RKO (cell line): ENCODE data around the gene FECH.
"Not testable (repeated sequence)": the region's sequence is repeated elsewhere in the genome, so short reads cannot be mapped to it uniquely, and the experiment has no call there.

ENCODE experiments used
- DNase-seq: peaks from one replicate; pipeline ENCODE4 v3.0.0-alpha.2; 2016; ENCODE audit warnings: low spot score

FECH gene, protein sequence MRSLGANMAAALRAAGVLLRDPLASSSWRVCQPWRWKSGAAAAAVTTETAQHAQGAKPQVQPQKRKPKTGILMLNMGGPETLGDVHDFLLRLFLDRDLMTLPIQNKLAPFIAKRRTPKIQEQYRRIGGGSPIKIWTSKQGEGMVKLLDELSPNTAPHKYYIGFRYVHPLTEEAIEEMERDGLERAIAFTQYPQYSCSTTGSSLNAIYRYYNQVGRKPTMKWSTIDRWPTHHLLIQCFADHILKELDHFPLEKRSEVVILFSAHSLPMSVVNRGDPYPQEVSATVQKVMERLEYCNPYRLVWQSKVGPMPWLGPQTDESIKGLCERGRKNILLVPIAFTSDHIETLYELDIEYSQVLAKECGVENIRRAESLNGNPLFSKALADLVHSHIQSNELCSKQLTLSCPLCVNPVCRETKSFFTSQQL

DNA sequence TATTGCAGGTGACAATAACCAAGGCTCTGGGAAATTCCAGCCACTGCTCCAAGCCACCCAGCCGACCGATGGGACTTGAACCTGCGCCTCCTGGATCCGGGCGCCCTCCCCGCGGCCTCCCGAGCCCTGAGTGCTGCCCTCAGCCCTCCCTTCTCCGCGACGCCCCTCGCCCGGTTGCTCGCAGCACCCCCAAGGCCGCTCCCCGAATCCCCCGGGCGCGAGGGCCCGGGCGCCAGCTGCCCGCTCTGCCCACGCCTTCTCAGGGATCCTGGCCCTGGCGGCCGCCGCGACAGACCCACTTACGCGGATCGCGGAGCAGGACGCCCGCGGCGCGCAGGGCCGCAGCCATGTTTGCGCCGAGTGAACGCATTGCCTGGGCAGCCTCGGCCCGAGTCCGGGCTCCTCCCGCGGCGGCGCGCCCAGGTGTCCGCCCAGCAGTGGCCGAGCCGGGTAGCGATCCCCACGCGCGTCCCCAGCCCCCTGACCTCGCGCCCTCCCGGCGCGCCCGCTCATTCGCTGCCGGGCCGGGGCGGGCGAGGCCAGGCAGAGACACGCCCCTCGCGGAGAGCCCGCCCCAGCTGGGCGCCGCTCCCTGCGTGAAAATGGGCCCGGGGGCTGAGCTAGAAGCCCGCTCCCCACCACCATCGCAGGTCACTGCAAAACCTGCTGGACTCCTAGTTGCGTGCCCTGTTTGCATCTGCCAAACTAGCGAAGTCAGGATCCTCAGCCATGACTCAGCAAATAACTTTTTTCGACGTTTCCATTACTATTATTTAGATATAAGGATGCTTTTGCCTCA, at the start of gene FECH:
Gene FECH (minus strand): TSS at position 452 of the 799 bp plus-strand sequence. CDS start 82 bp downstream, at position 370.
- peak; percentile 57 for DNase-seq

DNA sequence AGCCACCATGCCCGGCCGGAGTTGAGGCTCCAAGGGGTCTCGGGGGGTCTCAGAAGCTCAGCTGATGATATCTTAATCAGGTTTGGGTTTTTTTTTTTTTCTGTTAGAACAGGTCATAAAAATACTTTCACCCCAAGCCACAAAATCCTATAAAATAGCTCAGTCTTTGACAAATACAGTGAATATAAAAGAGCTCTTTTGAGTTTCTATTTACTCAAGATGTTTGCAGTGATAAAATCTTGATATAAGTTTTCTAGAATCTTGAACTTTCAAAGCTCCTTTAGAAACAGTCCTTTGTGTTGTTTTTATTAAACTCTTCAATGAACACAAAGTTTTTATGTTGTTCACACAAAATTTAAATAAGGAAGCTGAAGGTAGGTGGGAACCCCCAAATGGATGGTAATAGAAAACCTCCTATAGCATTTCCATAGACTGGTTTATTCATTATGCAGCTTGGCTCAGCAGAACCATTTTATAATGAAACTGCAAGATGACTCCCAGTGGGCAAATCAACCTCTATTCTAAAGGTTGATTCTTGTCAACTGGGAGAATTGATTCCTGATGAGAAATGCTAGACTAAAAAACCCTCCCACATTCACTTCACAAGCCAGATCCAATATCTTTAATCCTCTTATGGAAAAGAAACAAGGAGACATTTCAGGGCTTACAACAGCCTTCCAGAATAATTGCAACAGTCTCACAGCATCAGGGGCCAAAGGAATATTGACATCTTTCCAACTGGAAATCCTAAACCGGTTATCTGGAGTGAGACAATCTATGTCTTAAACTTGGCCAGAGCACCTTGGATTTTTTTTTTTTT, 48.7 kb upstream of the FECH start:
- no peak for DNase-seq

DNA sequence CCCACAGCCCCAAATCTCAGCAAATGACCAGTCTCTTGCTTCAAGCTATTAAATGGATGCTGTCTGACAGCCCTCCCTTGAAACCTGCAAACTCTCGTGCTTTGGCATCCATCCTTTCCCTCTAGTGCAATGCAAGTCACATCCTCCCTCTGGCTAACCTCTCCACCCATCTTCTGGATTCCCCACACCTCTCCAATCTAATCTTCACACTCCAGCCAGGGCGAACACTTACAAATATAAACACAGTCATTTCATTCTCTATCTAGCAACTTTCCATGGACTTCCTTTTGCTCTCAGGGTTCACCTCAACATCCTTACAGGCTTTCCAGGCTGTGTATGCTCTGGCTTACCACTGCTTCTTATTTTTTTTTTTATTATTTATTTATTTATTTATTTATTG, 45.2 kb upstream of the FECH start:
- DNase-seq, result no peak

DNA sequence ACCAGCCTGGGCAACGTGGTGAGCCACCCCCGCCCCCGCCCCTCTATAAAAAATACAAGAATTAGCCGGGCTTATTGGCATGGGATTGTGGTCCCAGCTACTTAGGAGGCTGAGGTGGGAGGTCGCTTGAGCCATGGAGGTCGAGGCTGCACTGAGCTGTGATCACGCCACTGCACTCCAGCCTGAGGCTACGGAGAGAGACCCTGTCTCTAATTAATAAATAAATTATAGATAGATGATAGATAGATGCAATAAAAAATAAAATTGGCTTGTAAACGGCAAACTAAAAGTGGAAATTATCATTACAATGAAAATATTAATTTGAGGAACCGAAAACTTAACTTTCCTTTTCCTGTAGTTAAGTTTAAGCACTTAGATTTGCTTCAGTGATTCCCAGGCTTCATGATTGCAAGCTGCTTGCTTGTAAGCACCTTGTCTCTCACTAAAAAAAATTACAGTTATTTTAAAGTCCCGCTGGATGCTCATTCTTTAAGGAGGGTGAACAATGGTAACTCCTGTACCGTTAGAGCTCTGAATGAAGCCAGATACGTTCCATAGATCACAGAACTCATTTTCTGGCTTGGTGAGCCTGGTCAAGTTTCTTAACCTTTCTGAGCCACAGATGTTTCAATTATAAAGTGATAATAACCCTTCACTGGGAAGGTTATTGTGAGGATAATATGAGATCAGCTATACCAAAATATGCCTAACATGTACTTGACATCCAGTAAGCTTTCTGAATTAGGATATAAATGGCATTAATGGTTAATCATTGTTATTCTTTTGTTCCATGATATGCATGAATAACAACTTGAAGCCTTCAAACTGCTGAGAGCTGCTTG, 44.5 kb upstream of the FECH start:
- DNase-seq, result no peak

DNA sequence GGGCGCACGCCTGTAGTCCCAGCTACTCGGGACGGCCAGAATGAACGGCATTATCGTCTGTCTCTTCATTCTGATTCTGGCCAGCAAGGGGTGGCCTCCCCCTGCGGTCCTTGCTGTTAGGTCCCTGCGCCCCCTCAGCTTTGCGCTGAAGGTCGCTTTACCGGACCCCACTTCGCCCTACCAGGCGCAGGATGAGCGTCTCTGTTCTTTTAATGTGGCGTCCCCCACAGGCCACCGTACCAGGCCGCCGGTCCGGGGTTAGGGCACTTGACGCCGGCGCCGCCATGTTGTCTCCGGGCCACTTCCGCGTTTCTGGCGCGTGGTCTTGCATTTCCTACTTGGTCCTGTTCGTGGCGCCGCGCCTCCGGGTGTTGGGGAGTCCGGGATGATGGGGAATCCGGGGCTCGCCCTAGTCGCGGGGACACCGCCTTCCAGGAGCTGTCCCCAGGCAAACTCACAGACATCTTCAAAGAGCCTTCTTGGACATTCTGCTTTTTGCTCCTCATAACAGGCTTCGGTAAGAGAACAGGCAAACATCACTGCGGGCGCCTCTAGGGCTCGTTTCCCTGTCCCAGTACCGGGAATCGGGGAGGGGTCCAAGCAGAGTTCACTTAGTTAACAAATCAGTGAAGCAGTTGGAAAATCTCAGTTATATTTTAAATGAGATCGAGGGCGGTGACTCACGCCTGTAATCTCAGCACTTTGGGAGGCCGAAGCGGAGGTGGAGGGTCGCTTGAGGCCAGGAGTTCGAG, 43.7 kb upstream of the FECH start:
- DNase-seq, result peak; percentile 95

DNA sequence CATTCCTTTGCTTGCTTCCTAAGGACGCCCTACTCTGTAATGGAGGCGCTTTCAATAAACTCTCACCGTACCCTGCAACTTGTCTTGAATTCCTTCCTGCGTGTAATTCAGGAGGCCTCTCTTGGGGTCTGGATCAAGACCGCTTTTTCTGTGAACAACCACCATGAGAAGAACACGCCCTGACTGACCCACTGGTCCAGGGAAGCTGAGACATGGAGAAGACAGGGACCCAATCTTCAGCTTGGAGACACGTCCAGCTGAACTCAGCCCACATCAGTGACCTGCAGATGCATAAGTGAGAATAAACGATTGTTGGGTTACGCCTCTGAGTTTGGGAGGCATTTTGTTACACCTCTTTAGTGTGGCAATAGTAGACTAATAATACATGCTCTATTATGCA, 42.9 kb upstream of the FECH start:
- no peak for DNase-seq

DNA sequence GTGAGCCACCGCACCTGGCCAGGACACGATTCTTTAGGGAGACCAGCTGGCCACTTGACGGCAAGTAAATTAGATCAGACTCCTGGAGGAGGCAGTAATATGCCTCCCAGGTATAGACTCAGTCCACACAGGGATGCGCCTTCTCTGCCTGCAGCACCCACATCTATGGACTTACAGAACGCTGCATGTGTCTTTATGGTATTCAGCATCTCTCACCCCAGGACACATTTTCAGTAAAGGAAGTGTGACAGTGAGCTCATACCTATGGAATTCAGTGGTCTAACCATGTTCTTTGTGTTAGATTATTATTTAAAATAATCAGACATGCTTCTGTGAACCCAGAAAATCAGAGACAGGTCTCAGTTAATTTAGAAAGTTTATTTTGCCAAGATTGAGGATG, 41.0 kb upstream of the FECH start:
- no peak for DNase-seq

DNA sequence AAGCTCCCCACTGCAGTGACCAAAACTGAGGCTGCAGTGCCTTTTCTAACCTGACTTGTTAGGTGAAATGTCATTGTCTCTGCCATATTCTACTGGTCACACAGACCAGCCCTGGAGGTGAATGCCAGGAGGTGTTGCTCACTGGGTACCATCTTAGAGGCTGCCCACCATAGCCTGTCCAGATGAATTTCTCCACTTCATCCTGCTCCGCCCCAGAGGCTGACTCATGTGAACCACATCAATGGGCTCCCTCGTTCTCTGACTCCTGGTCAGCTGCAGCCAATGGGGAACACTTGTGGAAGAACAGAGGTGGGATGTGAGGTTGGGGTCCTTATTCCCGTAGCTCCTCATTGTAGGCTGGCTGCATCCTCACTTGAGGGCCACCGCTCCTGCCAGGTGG, 38.5 kb upstream of the FECH start:
- peak; percentile 30 for DNase-seq

DNA sequence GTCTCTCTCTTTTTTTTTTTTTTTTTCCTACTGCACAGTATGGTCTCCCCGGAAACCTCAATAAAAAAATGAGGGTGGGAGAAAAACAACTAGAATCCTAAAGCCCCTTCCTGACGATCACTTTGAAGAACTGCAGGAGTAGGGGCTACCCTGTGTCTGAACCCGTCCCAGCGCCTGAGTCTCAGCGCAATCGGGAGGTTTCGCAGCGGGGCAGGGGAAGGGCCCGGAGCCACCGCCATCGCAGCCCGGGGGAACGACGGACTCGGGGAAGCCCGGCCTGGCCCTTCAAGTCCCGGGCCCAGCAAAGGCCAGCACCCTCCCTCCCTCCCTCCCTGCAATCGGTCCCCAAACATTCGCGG, 34.7 kb upstream of the FECH start:
- no peak for DNase-seq

DNA sequence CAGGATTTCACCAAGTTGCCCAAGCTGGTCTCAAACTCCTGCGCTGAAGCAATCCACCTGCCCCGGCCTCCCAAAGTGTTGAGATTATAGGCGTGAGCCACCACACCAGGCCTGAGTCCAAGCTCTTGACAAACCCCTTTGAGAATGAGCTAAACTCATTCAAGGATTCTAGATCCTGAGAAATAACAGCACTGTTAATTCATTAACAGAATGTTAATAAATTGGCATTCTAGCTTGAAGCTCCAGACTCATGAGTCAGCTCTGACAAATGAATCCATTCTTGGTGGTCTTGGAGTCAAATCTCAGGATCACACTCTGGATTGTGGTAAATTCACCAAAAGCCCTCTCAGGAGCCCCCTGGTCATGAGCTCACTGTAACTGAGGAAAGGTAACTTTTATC, 33.4 kb upstream of the FECH start:
- no peak for DNase-seq

DNA sequence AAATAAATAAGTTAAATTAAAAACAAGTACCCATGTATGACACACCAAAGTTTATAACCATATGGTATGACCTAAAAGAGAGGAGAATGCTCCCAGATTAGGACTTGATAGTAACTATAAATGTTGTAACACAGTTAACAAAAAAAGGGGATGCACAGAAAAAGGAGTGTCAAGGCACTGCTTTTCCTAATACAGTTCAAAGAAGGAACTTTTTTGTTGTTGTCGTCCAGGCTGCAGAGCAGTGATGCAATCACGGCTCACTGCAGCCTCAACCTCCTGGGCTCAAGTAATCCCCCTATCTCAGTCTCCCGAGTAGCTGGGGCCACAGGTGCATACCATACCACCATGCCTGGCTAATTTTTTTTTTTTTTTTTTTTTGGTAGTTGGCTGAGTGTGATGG, 32.4 kb upstream of the FECH start:
- no peak for DNase-seq

DNA sequence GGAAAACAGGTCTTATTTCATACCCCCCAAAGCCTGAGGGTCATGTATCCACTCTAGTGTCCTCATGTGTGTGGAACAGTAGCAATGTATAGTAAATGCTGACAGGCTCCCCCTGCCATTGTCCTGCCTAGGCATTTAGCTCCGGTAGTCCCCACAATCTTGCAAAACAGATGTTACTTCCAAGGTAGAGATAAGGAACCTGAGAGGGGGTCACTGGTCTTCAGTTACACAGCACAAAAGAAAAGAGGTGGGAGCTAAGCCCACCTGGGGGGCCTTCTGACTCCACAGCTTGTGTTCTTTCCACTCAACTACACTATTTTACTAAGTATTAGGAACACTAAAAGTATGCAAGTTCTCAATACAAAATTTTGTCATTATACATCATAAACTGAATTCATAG, 17.4 kb upstream of the FECH start:
- DNase-seq, result no peak

DNA sequence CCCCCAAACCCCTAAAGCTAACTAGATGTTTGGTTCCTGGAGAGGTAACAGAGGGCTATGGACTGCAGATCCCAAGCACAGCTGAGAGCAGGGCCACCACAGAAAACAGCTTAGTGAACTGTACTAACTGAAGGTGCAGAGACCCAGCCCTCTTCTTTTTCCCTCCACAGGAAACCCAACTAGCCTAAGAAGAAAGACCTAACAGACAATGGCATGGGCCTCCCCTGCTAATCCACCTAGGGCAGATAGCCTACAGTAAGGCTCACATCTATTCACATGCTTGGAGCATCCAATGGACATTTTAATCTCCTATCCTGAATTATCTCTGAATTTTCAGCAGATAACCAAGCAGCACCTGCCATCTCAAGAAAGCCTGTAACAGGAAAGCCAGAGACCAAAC, 8.8 kb upstream of the FECH start:
- DNase-seq, result no peak

DNA sequence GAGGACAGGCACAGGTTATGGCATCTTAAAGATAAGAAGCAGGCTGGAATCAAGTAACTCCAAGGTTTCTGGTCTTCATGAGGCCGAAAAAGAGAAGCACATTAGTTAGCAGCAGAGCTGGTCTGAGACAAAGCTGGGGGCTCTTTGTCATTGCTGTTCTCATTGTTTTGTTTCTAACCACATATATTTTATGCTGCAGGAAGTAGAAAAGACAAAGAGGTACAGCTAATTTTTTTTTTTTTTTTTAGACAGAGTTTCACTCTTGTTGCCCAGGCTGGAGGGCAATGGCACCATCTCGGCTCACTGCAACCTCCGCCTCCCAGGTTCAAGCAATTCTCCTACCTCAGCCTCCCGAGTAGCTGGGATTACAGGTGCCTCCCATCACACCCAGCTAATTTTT, 6.2 kb upstream of the FECH start:
- not testable (repeated sequence) for DNase-seq

DNA sequence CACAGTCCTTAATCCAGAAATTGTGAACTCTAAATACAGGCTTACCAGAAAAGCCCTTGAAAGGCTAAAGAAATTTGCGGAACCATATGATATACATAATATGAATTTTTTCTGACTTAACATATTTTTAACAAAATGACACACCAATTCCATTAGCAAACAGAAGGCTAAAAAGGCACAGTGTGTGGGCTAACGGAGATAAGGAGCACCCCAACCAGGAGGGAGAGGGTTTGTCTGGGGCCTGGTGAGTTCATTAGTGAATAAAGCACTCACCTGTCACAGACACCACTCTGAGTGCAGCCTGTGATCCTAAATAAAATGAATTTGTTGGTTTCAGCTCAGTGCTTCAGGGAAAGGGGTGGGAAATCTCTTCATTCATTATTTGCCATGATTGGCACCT, 2.7 kb upstream of the FECH start:
- DNase-seq, result no peak

DNA sequence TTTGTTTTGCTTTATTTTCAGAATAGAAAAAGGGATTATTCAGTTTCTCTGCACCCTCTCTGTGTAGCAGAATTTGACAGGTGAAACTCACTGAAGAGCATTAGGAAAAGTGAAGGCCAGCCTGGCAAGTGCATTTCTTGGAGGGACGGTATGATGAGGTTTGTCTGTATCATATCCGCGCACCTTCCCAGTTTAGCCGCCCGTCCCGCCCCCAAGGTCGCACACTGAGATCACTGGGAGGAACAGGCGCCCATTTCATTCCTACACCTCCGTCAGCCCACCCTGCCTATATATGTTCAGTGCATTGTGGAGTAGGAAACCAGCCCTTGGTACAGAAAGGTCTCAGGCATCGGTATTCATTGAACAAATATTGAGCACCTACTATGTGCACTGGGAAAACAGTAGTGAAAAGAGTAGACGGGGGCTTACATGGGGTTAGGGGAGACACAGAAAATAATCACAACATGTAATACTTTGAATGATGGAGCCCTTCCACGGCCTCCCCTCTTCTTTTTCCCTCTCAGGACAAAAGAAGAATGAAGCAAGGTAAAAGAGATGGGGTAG, 678 bp upstream of the FECH start:
- DNase-seq, result no peak

DNA sequence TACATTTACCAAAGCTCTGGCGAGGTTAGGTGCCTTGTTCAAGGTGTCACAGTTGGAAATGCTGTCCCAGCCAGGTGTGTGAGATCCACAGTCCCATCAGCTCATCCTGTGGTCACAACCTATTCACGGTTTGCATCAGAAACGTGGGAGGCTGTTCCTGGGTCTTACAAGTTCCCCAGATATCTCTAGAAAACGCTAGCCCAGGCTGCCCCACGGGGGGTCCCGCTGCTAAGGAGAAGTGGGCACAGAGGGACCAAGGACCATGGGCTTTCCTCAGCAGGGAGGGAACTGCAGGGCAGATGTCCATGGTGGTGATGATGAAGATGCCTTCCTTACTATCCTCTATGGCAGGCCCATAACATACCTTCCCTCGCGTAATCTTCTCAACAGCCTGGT, 649 bp downstream of the FECH start:
- no peak for DNase-seq

DNA sequence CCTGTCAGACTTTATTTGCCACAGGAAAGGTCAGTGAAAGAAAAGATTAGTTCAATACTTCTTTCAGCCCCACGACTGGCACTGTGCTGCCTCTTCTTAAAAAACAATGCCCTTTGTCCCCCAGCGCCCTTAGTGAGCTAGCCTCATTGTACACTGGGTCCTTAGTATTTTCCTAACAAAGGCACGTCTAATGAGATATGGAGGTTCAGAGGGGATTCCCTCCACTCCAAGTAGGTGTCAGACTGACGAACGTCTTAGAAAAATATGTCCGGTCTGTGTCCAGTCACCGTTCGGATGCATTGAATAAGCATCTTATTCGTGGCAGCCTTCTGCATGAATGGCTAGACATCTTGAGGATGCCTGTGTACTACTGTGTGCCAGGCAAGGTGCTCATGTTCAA, 1.1 kb downstream of the FECH start:
- peak; percentile 61 for DNase-seq

DNA sequence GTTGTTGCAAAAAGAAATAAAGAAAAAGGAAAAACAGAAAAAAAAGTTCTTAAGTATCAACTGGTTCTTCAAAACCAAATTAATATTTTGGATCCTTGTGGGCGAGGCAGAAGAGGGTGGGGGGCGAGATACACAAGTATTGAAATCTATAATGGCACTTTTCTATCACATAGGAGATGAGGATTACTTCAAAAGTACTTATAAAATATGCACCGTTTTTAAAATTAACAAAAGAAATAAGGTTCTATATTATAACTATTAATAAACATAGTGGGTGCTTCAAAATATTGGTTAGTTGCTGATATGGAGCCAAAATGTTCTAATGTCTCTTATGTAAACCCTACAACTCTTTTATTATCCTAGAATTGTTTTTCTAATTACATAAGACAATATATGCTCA, 2.1 kb downstream of the FECH start:
- DNase-seq, result no peak

DNA sequence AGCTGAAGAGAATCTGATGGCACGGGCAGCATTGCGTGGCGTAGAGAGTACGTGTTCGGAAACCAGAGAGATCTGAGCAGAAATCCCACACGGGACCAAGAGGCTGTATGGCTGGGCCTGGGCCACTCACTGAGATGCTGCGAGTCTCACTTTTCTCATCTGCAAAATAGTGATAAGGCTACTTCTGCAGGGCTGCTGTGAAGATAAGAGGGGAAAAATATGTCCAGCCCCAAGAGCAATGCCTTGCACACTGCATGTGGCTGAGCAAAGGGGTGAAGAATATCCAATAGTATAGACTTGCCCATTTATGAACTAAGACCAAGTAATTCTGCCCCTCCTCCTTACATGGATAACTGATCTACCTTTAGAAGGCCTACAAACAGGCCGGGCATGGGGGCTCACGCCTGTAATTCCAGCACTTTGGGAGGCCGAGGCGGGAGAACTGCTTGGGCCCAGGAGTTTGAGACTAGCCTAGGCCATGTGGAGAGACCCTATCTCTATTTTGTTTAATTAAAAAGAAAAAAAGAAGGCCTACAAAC, 3.1 kb downstream of the FECH start:
- DNase-seq, result no peak
